ENCODE data around the gene LOX.

LOX gene

GRCh38 chr5:122067390-122067789 lies 10.7 kb downstream of the LOX start:
- H3K36me3 ChIP-seq (ENCODE audit: control insufficient read depth, insufficient read depth, low read length) = no peaks in the 10 kb centered on the region
- H3K4me3 ChIP-seq (ENCODE audit: low read length) = no peak overlapping the region
- H3K9ac ChIP-seq (ENCODE audit: low read length) = no peak overlapping the region
- no peaks in the 10 kb centered on the region for H3K27me3 ChIP-seq (ENCODE audit: control insufficient read depth, insufficient read depth, low read length)
- H3K4me1 ChIP-seq (ENCODE audit: control insufficient read depth, insufficient read depth, low read length) = no peaks in the 10 kb centered on the region
- H3K9me3 ChIP-seq (ENCODE audit: control insufficient read depth, low read length) = no peaks in the 10 kb centered on the region

- Histone ChIP-seq H3K36me3 (ENCODE audit: control insufficient read depth, insufficient read depth, low read length) (no peaks in the 10 kb centered on the region), H3K9ac (ENCODE audit: low read length) (no peak overlapping the region), H3K27me3 (ENCODE audit: control insufficient read depth, insufficient read depth, low read length) (no peaks in the 10 kb centered on the region), H3K4me1 (ENCODE audit: control insufficient read depth, insufficient read depth, low read length) (no peaks in the 10 kb centered on the region), H3K4me3 (ENCODE audit: low read length) (no peak overlapping the region), H3K9me3 (ENCODE audit: control insufficient read depth, low read length) (no peaks in the 10 kb centered on the region)
Measured at GRCh38 chr5:122064992-122065391, 13.1 kb downstream of the LOX start.

- Histone ChIP-seq H3K9ac (ENCODE audit: low read length) (no peak overlapping the region), H3K27me3 (ENCODE audit: control insufficient read depth, insufficient read depth, low read length) (no peaks in the 10 kb centered on the region), H3K4me3 (ENCODE audit: low read length) (no peak overlapping the region), H3K4me1 (ENCODE audit: control insufficient read depth, insufficient read depth, low read length) (no peaks in the 10 kb centered on the region), H3K36me3 (ENCODE audit: control insufficient read depth, insufficient read depth, low read length) (no peaks in the 10 kb centered on the region), H3K9me3 (ENCODE audit: control insufficient read depth, low read length) (no peaks in the 10 kb centered on the region)
Measured at GRCh38 chr5:122063836-122064235, 14.2 kb downstream of the LOX start.

- no peak overlapping the region for H3K4me3 ChIP-seq (ENCODE audit: low read length)
- H3K9me3 ChIP-seq (ENCODE audit: control insufficient read depth, low read length) = no peaks in the 10 kb centered on the region
- H3K9ac ChIP-seq (ENCODE audit: low read length) = no peak overlapping the region
- H3K27me3 ChIP-seq (ENCODE audit: control insufficient read depth, insufficient read depth, low read length) = no peaks in the 10 kb centered on the region
- H3K36me3 ChIP-seq (ENCODE audit: control insufficient read depth, insufficient read depth, low read length) = no peaks in the 10 kb centered on the region
- no peaks in the 10 kb centered on the region for H3K4me1 ChIP-seq (ENCODE audit: control insufficient read depth, insufficient read depth, low read length)
Measured at GRCh38 chr5:122062205-122062604, 15.9 kb downstream of the LOX start.

GRCh38 chr5:122056913-122057312 lies 21.1 kb downstream of the LOX start:
- H3K9ac ChIP-seq (ENCODE audit: low read length) = no peak overlapping the region

GRCh38 chr5:122054266-122054665 lies 23.8 kb downstream of the LOX start:
- no peaks in the 10 kb centered on the region for H3K27me3 ChIP-seq (ENCODE audit: control insufficient read depth, insufficient read depth, low read length)
- H3K9me3 ChIP-seq (ENCODE audit: control insufficient read depth, low read length) = no peaks in the 10 kb centered on the region
- H3K4me3 ChIP-seq (ENCODE audit: low read length) = no peak overlapping the region

More at GRCh38 chr5:122056913-122057312, 21.1 kb downstream of the LOX start:
- Histone ChIP-seq H3K9me3 (ENCODE audit: control insufficient read depth, low read length) (no peaks in the 10 kb centered on the region), H3K4me3 (ENCODE audit: low read length) (no peak overlapping the region), H3K36me3 (ENCODE audit: control insufficient read depth, insufficient read depth, low read length) (no peaks in the 10 kb centered on the region), H3K4me1 (ENCODE audit: control insufficient read depth, insufficient read depth, low read length) (no peaks in the 10 kb centered on the region), H3K27me3 (ENCODE audit: control insufficient read depth, insufficient read depth, low read length) (no peaks in the 10 kb centered on the region)

GRCh38 chr5:122053181-122054109 lies 24.6 kb downstream of the LOX start:
- Histone ChIP-seq H3K9me3 (ENCODE audit: control insufficient read depth, low read length) (no peaks in the 10 kb centered on the region), H3K27me3 (ENCODE audit: control insufficient read depth, insufficient read depth, low read length) (no peaks in the 10 kb centered on the region), H3K4me1 (ENCODE audit: control insufficient read depth, insufficient read depth, low read length) (no peaks in the 10 kb centered on the region), H3K9ac (ENCODE audit: low read length) (no peak overlapping the region), H3K36me3 (ENCODE audit: control insufficient read depth, insufficient read depth, low read length) (no peaks in the 10 kb centered on the region), H3K4me3 (ENCODE audit: low read length) (no peak overlapping the region)

More at GRCh38 chr5:122054266-122054665, 23.8 kb downstream of the LOX start:
- Histone ChIP-seq H3K9ac (ENCODE audit: low read length) (no peak overlapping the region), H3K36me3 (ENCODE audit: control insufficient read depth, insufficient read depth, low read length) (no peaks in the 10 kb centered on the region), H3K4me1 (ENCODE audit: control insufficient read depth, insufficient read depth, low read length) (no peaks in the 10 kb centered on the region)

- Histone ChIP-seq H3K4me3 (ENCODE audit: low read length) (no peak overlapping the region), H3K9me3 (ENCODE audit: control insufficient read depth, low read length) (no peaks in the 10 kb centered on the region), H3K4me1 (ENCODE audit: control insufficient read depth, insufficient read depth, low read length) (no peaks in the 10 kb centered on the region), H3K36me3 (ENCODE audit: control insufficient read depth, insufficient read depth, low read length) (no peaks in the 10 kb centered on the region), H3K27me3 (ENCODE audit: control insufficient read depth, insufficient read depth, low read length) (no peaks in the 10 kb centered on the region), H3K9ac (ENCODE audit: low read length) (no peak overlapping the region)
Measured at GRCh38 chr5:122051569-122051968, 26.5 kb downstream of the LOX start.

GRCh38 chr5:122050959-122051358 lies 27.1 kb downstream of the LOX start:
- Histone ChIP-seq H3K36me3 (ENCODE audit: control insufficient read depth, insufficient read depth, low read length) (no peaks in the 10 kb centered on the region), H3K9me3 (ENCODE audit: control insufficient read depth, low read length) (no peaks in the 10 kb centered on the region), H3K9ac (ENCODE audit: low read length) (no peak overlapping the region), H3K4me3 (ENCODE audit: low read length) (no peak overlapping the region), H3K4me1 (ENCODE audit: control insufficient read depth, insufficient read depth, low read length) (no peaks in the 10 kb centered on the region), H3K27me3 (ENCODE audit: control insufficient read depth, insufficient read depth, low read length) (no peaks in the 10 kb centered on the region)

GRCh38 chr5:122040636-122041302 lies 37.3 kb downstream of the LOX start:
- Histone ChIP-seq H3K4me3 (ENCODE audit: low read length) (no peak overlapping the region), H3K4me1 (ENCODE audit: control insufficient read depth, insufficient read depth, low read length) (no peaks in the 10 kb centered on the region), H3K9ac (ENCODE audit: low read length) (no peak overlapping the region), H3K9me3 (ENCODE audit: control insufficient read depth, low read length) (no peaks in the 10 kb centered on the region), H3K27me3 (ENCODE audit: control insufficient read depth, insufficient read depth, low read length) (no peaks in the 10 kb centered on the region), H3K36me3 (ENCODE audit: control insufficient read depth, insufficient read depth, low read length) (no peaks in the 10 kb centered on the region)

GRCh38 chr5:122036326-122036725 lies 41.7 kb downstream of the LOX start:
- H3K4me3 ChIP-seq (ENCODE audit: low read length) = no peak overlapping the region
- H3K27me3 ChIP-seq (ENCODE audit: control insufficient read depth, insufficient read depth, low read length) = no peaks in the 10 kb centered on the region
- no peaks in the 10 kb centered on the region for H3K9me3 ChIP-seq (ENCODE audit: control insufficient read depth, low read length)
- no peaks in the 10 kb centered on the region for H3K36me3 ChIP-seq (ENCODE audit: control insufficient read depth, insufficient read depth, low read length)
- H3K4me1 ChIP-seq (ENCODE audit: control insufficient read depth, insufficient read depth, low read length) = no peaks in the 10 kb centered on the region
- no peak overlapping the region for H3K9ac ChIP-seq (ENCODE audit: low read length)

GRCh38 chr5:122035913-122036312 lies 42.1 kb downstream of the LOX start:
- no peak overlapping the region for H3K9ac ChIP-seq (ENCODE audit: low read length)
- H3K27me3 ChIP-seq (ENCODE audit: control insufficient read depth, insufficient read depth, low read length) = no peaks in the 10 kb centered on the region
- H3K4me3 ChIP-seq (ENCODE audit: low read length) = no peak overlapping the region
- H3K4me1 ChIP-seq (ENCODE audit: control insufficient read depth, insufficient read depth, low read length) = no peaks in the 10 kb centered on the region
- H3K9me3 ChIP-seq (ENCODE audit: control insufficient read depth, low read length) = no peaks in the 10 kb centered on the region
- no peaks in the 10 kb centered on the region for H3K36me3 ChIP-seq (ENCODE audit: control insufficient read depth, insufficient read depth, low read length)
